Heart left ventricle (tissue), 16 donors: Measurements from ENCODE around the gene FAM98C. TPM values are rescaled to one million over a fixed set of nuclear protein-coding genes. Genes with fewer than 3 reads are reported as not detected.
A peak's percentile ranks its signal among the peaks of the same experiment; 100 is the strongest.

ENCODE experiments used
- ATAC-seq, 4 donors: fragments of 200-7000 bp; cut with Tn5 transposase; one replicate each; pipeline ENCODE4 v1.9.1; 2020 to 2022; ENCODE audit warnings: moderate library complexity in 4 of 4, mild to moderate bottlenecking in 3 of 4, moderate number of reproducible peaks in 1 of 4
- DNase-seq, 5 donors: peaks; one replicate each; pipeline ENCODE4 v3.0.0-alpha.2; 2020
- H3K27ac ChIP-seq, 12 donors: fragments of 200-600 bp; sonication (generic) in 4 of 12; one replicate each; pipeline versions ENCODE4 v1.5.0 to v1.8.0; 2016 to 2022; ENCODE audit warnings: mild to moderate bottlenecking in 2 of 12
- H3K27me3 ChIP-seq, 9 donors: fragments of 200-600 bp; sonication (generic) in 2 of 9; one replicate each; pipeline versions ENCODE4 v1.5.1 to v1.8.0; 2016 to 2022; ENCODE audit warnings: mild to moderate bottlenecking in 3 of 9
- H3K36me3 ChIP-seq, 9 donors: fragments of 200-600 bp; sonication (generic) in 2 of 9; one replicate each; pipeline versions ENCODE4 v1.5.0 to v1.8.0; 2018 to 2022; ENCODE audit warnings: mild to moderate bottlenecking in 2 of 9
- H3K4me1 ChIP-seq, 12 donors: fragments of 200-600 bp; sonication (generic) in 4 of 12; one replicate each; pipeline versions ENCODE4 v1.5.0 to v1.8.0; 2016 to 2022; ENCODE audit warnings: mild to moderate bottlenecking in 3 of 12
- H3K4me3 ChIP-seq, 12 donors: fragments of 200-600 bp; sonication (generic) in 4 of 12; one replicate each; pipeline versions ENCODE4 v1.5.0 to v1.8.0; 2017 to 2022; ENCODE audit warnings: mild to moderate bottlenecking in 9 of 12, moderate library complexity in 4 of 12
- H3K9me3 ChIP-seq, 12 donors: fragments of 200-600 bp; sonication (generic) in 4 of 12; one replicate each; pipeline versions ENCODE4 v1.5.0 to v1.8.0; 2016 to 2022; ENCODE audit warnings: mild to moderate bottlenecking in 1 of 12
- CTCF ChIP-seq, 12 donors: fragments of 200-600 bp; sonication (generic) in 4 of 12; IDR thresholded peaks; one replicate each; pipeline versions ENCODE4 v1.5.0 to v1.8.0; 2018 to 2022; ENCODE audit warnings: antibody characterized with exemption in 12 of 12, mild to moderate bottlenecking in 5 of 12
- POLR2A ChIP-seq, 2 donors: fragments of 450-650 bp; IDR thresholded peaks; one replicate each; pipeline ENCODE4 v1.6.1; 2017; ENCODE audit warnings: antibody characterized with exemption in 2 of 2, mild to moderate bottlenecking in 2 of 2, moderate library complexity in 2 of 2
- WGBS, 4 donors: extraction: QIAGEN DNeasy Blood & Tissue Kit in 2 of 4; methylation state at CpG; one replicate each; pipeline versions ENCODE4 v1.1.5 to v1.1.7; 2013 to 2018; 5-methylcytosine and 5-hydroxymethylcytosine counted together
- intact Hi-C, 10 donors: fragments of 100-400 bp; cut with DNase I; formaldehyde crosslinking; loops; one replicate each; pipeline versions ENCODE4 v1.11.1 to v1.14.2; 2022
- polyA plus RNA-seq, 2 donors: library from polyadenylated mRNA; stranded (reverse); fragments of 200-250 nt; gene quantifications; one replicate each; pipeline ENCODE4 v1.2.3, GENCODE V29; 2013
- total RNA-seq, 9 donors: library from RNA; depleted of rRNA in 2 of 9; stranded (reverse); fragments of >200 nt in 2 of 9; fragmentation: NEBNext Ultra II Directional in 3 of 9; extraction: Animal tissue kit (Norgen Biotek cat#: 25700) in 3 of 9; gene quantifications; one replicate each; pipeline versions ENCODE4 v1.1.0 to v1.2.4, GENCODE V29; 2016 to 2023
- donor health status: ischemic (EF 13 %, LVEDD 7.1; RV severe dilation, severe dysfunction).
- donor health status: healthy with polysubstance abuse.
- donor health status: DM: no; HTN: yes; CAD: no.
- donor health status: DM: no; HTN: no; CAD: no.
- donor health status: ischemic (EF 25% LVEDD 6.9; RV normal size, moderate dysfunction).
- donor health status: ischemic (EF 25% LVEDD 5.7; RV mildly dilated, moderate dysfunction).
- donor health status: healthy.
- donor health status: DM: yes; HTN: yes; CAD: no.
- donor health status: ischemic (EF 35%, LVEDD 5.7; RV mildly dilated, moderate dysfunction).
- donor health status: nonischemic (EF 11% LVEDD 7.7; RV severe dilation, severe dysfunction).
- donor health status: DM: yes; HTN: yes; CAD: no.
- donor health status: PGD.
- donor health status: ischemic (EF 29% LVEDD 5.4; RV normal size, mild dysfunction).
- donor health status: nonischemic (EF 23%, LVEDD 6.1; RV moderate dilation, normal function).

Gene FAM98C
- total and polyA plus RNA-seq, 11 donors: 9.3 to 15.8 (median 11.8) TPM

- Histone ChIP-seq H3K36me3 (peaks cover 0 to 26% (median 17%) of the 10 kb centered on the region in 9 donors), H3K9me3 (no peaks in the 10 kb centered on the region), H3K27ac (peak within 1 kb of the TSS in 7 of 12 donors; percentile 30 to 80 (median 48)), H3K4me3 (peak within 1 kb of the TSS; percentile 16 to 69 (median 53)), H3K4me1 (peaks cover 0 to 42% (median 25%) of the 10 kb centered on the region in 12 donors), H3K27me3 (peaks cover 0 to 38% (median 0%) of the 10 kb centered on the region in 9 donors)
- WGBS, 4 donors: 1% methylated on average over 13 to 45 of the region's 46 CpGs
- ATAC-seq (peak in 3 of 4 donors; percentile 2 to 10 (median 10)), DNase-seq (peak in 1 of 5 donors; percentile 63)
- intact Hi-C loops: no loop called here
- TF ChIP-seq CTCF (IDR thresholded peaks at IDR 0.05) (no peak), POLR2A (IDR thresholded peaks at IDR 0.05) (no peak)
These were observed 14.4 kb upstream of the FAM98C start, which contains the start of gene SPRED3 for GRCh38 chr19:38388349-38389100. Gene SPRED3 (plus strand): TSS chr19:38388697. CDS start chr19:38390303, 1,606 bp downstream.

- peak in 1 of 5 donors; percentile 53 for DNase-seq
- ATAC-seq: peak in 2 of 4 donors; percentile 10 to 16
- Histone ChIP-seq H3K9me3 (no peaks in the 10 kb centered on the region), H3K27me3 (peaks cover 0 to 43% (median 5%) of the 10 kb centered on the region in 9 donors), H3K4me3 (peak overlapping the region in 11 of 12 donors; percentile 33 to 69 (median 56)), H3K36me3 (peaks cover 0 to 19% (median 9%) of the 10 kb centered on the region in 9 donors), H3K4me1 (peaks cover 0 to 42% (median 25%) of the 10 kb centered on the region in 12 donors), H3K27ac (peak overlapping the region in 6 of 12 donors; percentile 26 to 80 (median 52))
- intact Hi-C loops: no loop called here
- TF ChIP-seq CTCF (IDR thresholded peaks at IDR 0.05) (no peak), POLR2A (IDR thresholded peaks at IDR 0.05) (no peak)
- WGBS, 4 donors: 3 to 7% (median 5%) methylated on average over 21 to 28 of the region's 28 CpGs
These were observed 13.6 kb upstream of the FAM98C start for GRCh38 chr19:38389101-38389925.

GRCh38 chr19:38389957-38390924 lies 12.7 kb upstream of the FAM98C start:
- peaks cover 0 to 11% (median 2%) of the 10 kb centered on the region in 9 donors for H3K36me3 ChIP-seq
- peak overlapping the region in 1 of 12 donors; percentile 66 for H3K4me3 ChIP-seq
- peaks cover under 1 to 50% (median 13%) of the 10 kb centered on the region in 9 donors for H3K27me3 ChIP-seq
- H3K27ac ChIP-seq: peak overlapping the region in 2 of 12 donors; percentile 27 to 63
- 29 to 43% (median 36%) methylated on average over 11 to 22 of the region's 22 CpGs for WGBS, 4 donors
- H3K4me1 ChIP-seq: peaks cover 0 to 49% (median 25%) of the 10 kb centered on the region in 12 donors
- no peaks in the 10 kb centered on the region for H3K9me3 ChIP-seq
- DNase-seq (no peak), ATAC-seq (no peak)
- TF ChIP-seq POLR2A (IDR thresholded peaks at IDR 0.05) (no peak), CTCF (IDR thresholded peaks at IDR 0.05) (no peak)
- intact Hi-C loops: loop anchor here in 3 of 10 donors (10.0 kb wide), 3 partner anchors 225 to 545 kb away; partner anchors contain the start of genes EIF3K (in 1 of the 3), MAP4K1 (in 1 of the 3), MRPS12 (in 1 of the 3) and SARS2 (in 1 of the 3)
